H1 (cell line): ENCODE data around the gene FRMD4B. TPM values are rescaled to one million over a fixed set of nuclear protein-coding genes. Genes with fewer than 3 reads are reported as not detected.

Source experiments
- CTCF ChIA-PET: fragments of 300-600 bp; sonication (Branson Sonifier 250); formaldehyde crosslinking; loops from one replicate; lab custom pipeline; 2021; ENCODE audit not compliant: partially characterized antibody; lab: Charles Lee
- POLR2A ChIA-PET: fragments of 300-600 bp; sonication (Branson Sonifier 250); formaldehyde crosslinking; loops from one replicate; lab custom pipeline; 2021; ENCODE audit warnings: inconsistent platforms; ENCODE audit not compliant: partially characterized antibody; lab: Charles Lee
- DNase-seq, 2 experiments: peaks; one replicate each; pipeline versions ENCODE4 v3.0.0 to v3.0.0-alpha.2; 2010 to 2022; ENCODE audit warnings: low spot score in 2 of 2, low read depth in 1 of 2, mixed read lengths in 1 of 2
- FAIRE-seq: peaks from 2 replicates; lab custom pipeline; 2011; peaks lifted over from hg19 to GRCh38; lab: Jason Lieb, UNC
- H2AFZ ChIP-seq: 2 replicates; pipeline ENCODE4 v1.8.1; 2012; ENCODE audit warnings: low read length, inconsistent platforms
- H2AK5ac ChIP-seq: 2 replicates; pipeline ENCODE4 v1.6.1; 2013; ENCODE audit warnings: low read depth, low read length
- H2BK120ac ChIP-seq: replicated peaks from 2 replicates; pipeline ENCODE3; 2013; ENCODE audit warnings: low read depth, low read length, inconsistent platforms
- H2BK12ac ChIP-seq: 2 replicates; pipeline ENCODE4 v1.6.1; 2013; ENCODE audit warnings: low read depth, low read length
- H2BK15ac ChIP-seq: 2 replicates; pipeline ENCODE4 v1.6.1; 2013; ENCODE audit warnings: low read length
- H2BK20ac ChIP-seq: 2 replicates; pipeline ENCODE4 v1.6.1; 2013; ENCODE audit warnings: low read length
- H2BK5ac ChIP-seq: 2 replicates; pipeline ENCODE4 v1.6.1; 2013; ENCODE audit warnings: low read depth, low read length
- H3K14ac ChIP-seq: 2 replicates; pipeline ENCODE4 v1.6.1; 2013; ENCODE audit warnings: inconsistent platforms; ENCODE audit not compliant: insufficient read length
- H3K18ac ChIP-seq: 2 replicates; pipeline ENCODE4 v1.6.1; 2013; ENCODE audit warnings: low read length; ENCODE audit errors: extremely low read depth
- H3K23ac ChIP-seq: 2 replicates; pipeline ENCODE4 v1.6.1; 2013; ENCODE audit warnings: inconsistent platforms; ENCODE audit not compliant: insufficient read length
- H3K23me2 ChIP-seq: 2 replicates; pipeline ENCODE4 v1.6.1; 2013; ENCODE audit warnings: low read depth, low read length
- H3K27ac ChIP-seq: 2 replicates; pipeline ENCODE4 v1.6.1; 2011; ENCODE audit warnings: low read depth, low read length, inconsistent platforms
- H3K27me3 ChIP-seq, 4 experiments: replicated peaks in 1 of 4; 1 replicate in 1 of 4; 2 replicates in 3 of 4; pipeline versions ENCODE4 v1.6.1 to v1.8.1; 2011 to 2013; ENCODE audit warnings: low read length in 3 of 4, mild to moderate bottlenecking in 3 of 4, inconsistent platforms in 2 of 4, mixed read lengths in 2 of 4, moderate library complexity in 1 of 4; ENCODE audit not compliant: control insufficient read depth in 3 of 4, insufficient read depth in 3 of 4; ENCODE audit errors: extremely low read depth in 1 of 4
- H3K36me3 ChIP-seq, 4 experiments: 2 replicates each; pipeline versions ENCODE4 v1.6.1 to v1.8.1; 2011 to 2013; ENCODE audit warnings: mild to moderate bottlenecking in 4 of 4, low read length in 3 of 4, moderate library complexity in 2 of 4, control low read depth in 1 of 4, inconsistent platforms in 1 of 4; ENCODE audit not compliant: insufficient read depth in 4 of 4, control insufficient read depth in 2 of 4
- H3K4ac ChIP-seq: replicated peaks from 2 replicates; pipeline ENCODE3; 2013; ENCODE audit warnings: low read length, low read depth, mixed read lengths, inconsistent platforms; ENCODE audit not compliant: insufficient read length
- H3K4me1 ChIP-seq, 4 experiments: replicated peaks in 1 of 4; 1 replicate in 1 of 4; 2 replicates in 3 of 4; pipeline versions ENCODE4 v1.6.1 to v1.8.1; 2011 to 2013; ENCODE audit warnings: low read length in 3 of 4, inconsistent platforms in 2 of 4, mixed read lengths in 1 of 4; ENCODE audit not compliant: insufficient read depth in 4 of 4, control insufficient read depth in 3 of 4
- H3K4me2 ChIP-seq, 2 experiments: 2 replicates each; pipeline versions ENCODE4 v1.6.1 to v1.8.1; 2011 to 2013; ENCODE audit warnings: low read depth in 2 of 2, low read length in 2 of 2, control low read depth in 1 of 2, inconsistent platforms in 1 of 2, mild to moderate bottlenecking in 1 of 2; ENCODE audit not compliant: insufficient read depth in 1 of 2
- H3K4me3 ChIP-seq, 4 experiments: fragments of 200-600, 300-600 bp in 1 of 4; sonication (generic), shearing (Covaris generic), sonication (Bioruptor Twin) in 1 of 4; 2 replicates each; pipeline versions ENCODE4 v1.5.1 to v1.8.1; 2011 to 2016; ENCODE audit warnings: low read length in 4 of 4, low read depth in 3 of 4, control low read depth in 2 of 4, inconsistent platforms in 2 of 4, mild to moderate bottlenecking in 2 of 4, mixed read lengths in 1 of 4, moderate library complexity in 1 of 4; ENCODE audit not compliant: insufficient read depth in 2 of 4; ENCODE audit errors: extremely low read depth in 1 of 4
- H3K56ac ChIP-seq: replicated peaks from 2 replicates; pipeline ENCODE3; 2013; ENCODE audit warnings: low read depth, mild to moderate bottlenecking, mixed read lengths, low read length, inconsistent platforms; ENCODE audit not compliant: insufficient read length
- H3K79me1 ChIP-seq: 2 replicates; pipeline ENCODE4 v1.6.1; 2013; ENCODE audit warnings: low read depth, low read length, control low read depth
- H3K79me2 ChIP-seq, 2 experiments: 2 replicates each; pipeline versions ENCODE4 v1.6.1 to v1.8.1; 2012 to 2013; ENCODE audit warnings: low read length in 2 of 2, mild to moderate bottlenecking in 2 of 2, inconsistent platforms in 1 of 2; ENCODE audit not compliant: insufficient read depth in 2 of 2, control insufficient read depth in 1 of 2
- H3K9ac ChIP-seq, 4 experiments: replicated peaks in 1 of 4; 1 replicate in 1 of 4; 2 replicates in 3 of 4; pipeline versions ENCODE4 v1.6.1 to v1.8.1; 2011 to 2013; ENCODE audit warnings: low read depth in 3 of 4, low read length in 3 of 4, control low read depth in 2 of 4, mild to moderate bottlenecking in 2 of 4, moderate library complexity in 2 of 4, inconsistent platforms in 1 of 4; ENCODE audit errors: extremely low read depth in 1 of 4
- H3K9me3 ChIP-seq, 2 experiments: 2 replicates each; pipeline versions ENCODE4 v1.6.1 to v1.8.1; 2012 to 2013; ENCODE audit warnings: mild to moderate bottlenecking in 2 of 2, moderate library complexity in 2 of 2, control low read depth in 1 of 2, inconsistent platforms in 1 of 2, low read depth in 1 of 2, low read length in 1 of 2, mixed read lengths in 1 of 2; ENCODE audit not compliant: insufficient read depth in 2 of 2
- H4K20me1 ChIP-seq, 2 experiments: replicated peaks in 1 of 2; 2 replicates each; pipeline versions ENCODE3 to v1.8.1; 2011 to 2013; ENCODE audit warnings: inconsistent platforms in 2 of 2, low read length in 2 of 2, mild to moderate bottlenecking in 1 of 2; ENCODE audit not compliant: insufficient read depth in 2 of 2, control insufficient read depth in 1 of 2
- H4K5ac ChIP-seq: 2 replicates; pipeline ENCODE4 v1.6.1; 2013; ENCODE audit warnings: low read length, low read depth, mixed read lengths, inconsistent platforms; ENCODE audit not compliant: insufficient read length
- H4K8ac ChIP-seq: 2 replicates; pipeline ENCODE4 v1.8.0; 2013; ENCODE audit warnings: mild to moderate bottlenecking, moderate library complexity, low read length, inconsistent platforms; ENCODE audit not compliant: insufficient read depth; ENCODE audit errors: extremely low read depth
- H4K91ac ChIP-seq: replicated peaks from 2 replicates; pipeline ENCODE3; 2013; ENCODE audit warnings: low read length, mixed read lengths, inconsistent platforms; ENCODE audit not compliant: insufficient read length
- NANOG ChIP-seq: IDR thresholded peaks from 2 replicates; pipeline ENCODE4 v1.6.1; 2011; ENCODE audit warnings: low read length, low read depth, mild to moderate bottlenecking, inconsistent platforms; ENCODE audit not compliant: insufficient read depth, poor library complexity, severe bottlenecking
- RAD21 ChIP-seq, 2 experiments: IDR thresholded peaks in 1 of 2; conservative IDR thresholded peaks in 1 of 2; 2 replicates each; pipeline ENCODE4 v1.6.1; 2011; ENCODE audit warnings: low read depth in 2 of 2, low read length in 2 of 2, improper control_type of control experiment in 1 of 2, inconsistent platforms in 1 of 2, mild to moderate bottlenecking in 1 of 2, moderate library complexity in 1 of 2
- SAP30 ChIP-seq: fragments of 300-600 bp; sonication (generic); IDR thresholded peaks from 2 replicates; pipeline ENCODE4 v1.7.1; 2012; ENCODE audit warnings: low read length, moderate library complexity, mild to moderate bottlenecking, inconsistent platforms; ENCODE audit not compliant: insufficient read depth, insufficient replicate concordance
- SRF ChIP-seq: IDR thresholded peaks from 2 replicates; pipeline ENCODE4 v1.6.1; 2011; ENCODE audit warnings: mild to moderate bottlenecking, low read depth, low read length, moderate library complexity
- SUZ12 ChIP-seq: fragments of 200-600 bp; sonication (generic); IDR thresholded peaks from 2 replicates; pipeline ENCODE4 v1.6.1; 2012; ENCODE audit warnings: mild to moderate bottlenecking, inconsistent platforms, low read length, moderate library complexity, mixed read lengths
- WGBS, 2 experiments: shearing (Covaris generic) in 1 of 2; methylation state at CpG; one replicate each; pipeline versions ENCODE4 v1.1.6 to v1.1.7; 2013 to 2015; ENCODE audit warnings: low lambda C conversion rate in 2 of 2, mixed read lengths in 2 of 2, inconsistent platforms in 1 of 2, low coverage in 1 of 2, missing lambda C conversion rate in 1 of 2; ENCODE audit not compliant: insufficient replicate concordance in 2 of 2, insufficient coverage in 1 of 2, insufficient read length in 1 of 2; ENCODE audit errors: extremely low coverage in 1 of 2, missing lambda C conversion rate in 1 of 2; 5-methylcytosine and 5-hydroxymethylcytosine counted together
- long read RNA-seq, 2 experiments: library from RNA in 1 of 2; library from capped mRNA in 1 of 2; stranded (forward); transcript quantifications; one replicate each; pipeline ENCODE4 v2.0.0, GENCODE V29; 2021; ENCODE audit warnings: inconsistent platforms in 1 of 2
- polyA minus RNA-seq, 3 experiments: library from RNA; depleted of rRNA, polyadenylated mRNA; stranded (reverse); fragments of >200 nt; gene quantifications; 1 replicate in 2 of 3; 2 replicates in 1 of 3; pipeline ENCODE4 v1.2.3, GENCODE V29; 2011
- polyA plus RNA-seq, 7 experiments: library from polyadenylated mRNA; depleted of rRNA in 3 of 7; stranded (reverse) in 5 of 7; unstranded in 2 of 7; fragments of >200 nt in 5 of 7; fragments of 200-250 nt in 2 of 7; gene quantifications; 1 replicate in 5 of 7; 2 replicates in 1 of 7; 4 replicates in 1 of 7; pipeline versions ENCODE4 v1.2.1 to v1.2.3, GENCODE V29; 2011 to 2013; ENCODE audit warnings: missing spikeins in 2 of 7, mixed read lengths in 2 of 7
- total RNA-seq: library from RNA; stranded (reverse); fragmentation: NEBNext Ultra II Directional; extraction: Animal tissue kit (Norgen Biotek cat#: 25700); gene quantifications from 2 replicates; pipeline ENCODE4 v1.2.1, GENCODE V29; 2021
- TF ChIP-seq, protein P1 (sequence below): IDR thresholded peaks from 2 replicates; pipeline ENCODE4 v1.6.1; 2012; ENCODE audit warnings: inconsistent platforms

Gene FRMD4B
- total RNA-seq (5.4 and 7.2 TPM in 2 replicates), polyA plus RNA-seq (2011; rRNA removed) (2.0 and 2.7 TPM in 2 replicates), polyA minus RNA-seq (2011; rRNA and poly(A)+ RNA removed) (7.5 and 9.2 TPM in 2 replicates)
- polyA plus RNA-seq (2011; cell fraction: cytosol; rRNA removed): 3.2 TPM
- 4.5 TPM for polyA plus RNA-seq (2011; cell fraction: nucleus; rRNA removed)
- 3.9 to 4.5 TPM (median 4.0 TPM) in 4 replicates for polyA plus RNA-seq (2012, experiment 1 of 2)
- polyA plus RNA-seq (2012, experiment 2 of 2): 0.71 TPM
- 4.5 TPM for polyA plus RNA-seq (2013, experiment 1 of 2)
- 4.0 TPM for polyA plus RNA-seq (2013, experiment 2 of 2)
- polyA minus RNA-seq (2011; cell fraction: cytosol; rRNA and poly(A)+ RNA removed): 4.3 TPM
- 16.0 TPM for polyA minus RNA-seq (2011; cell fraction: nucleus; rRNA and poly(A)+ RNA removed)
- long read RNA-seq, experiment 1, partial matches to known transcripts: 1 of 2 reads
- long read RNA-seq, experiment 1, other reads (novel, unspliced or antisense): 1 of 2 reads
- long read RNA-seq, experiment 2: 0 reads

DNA sequence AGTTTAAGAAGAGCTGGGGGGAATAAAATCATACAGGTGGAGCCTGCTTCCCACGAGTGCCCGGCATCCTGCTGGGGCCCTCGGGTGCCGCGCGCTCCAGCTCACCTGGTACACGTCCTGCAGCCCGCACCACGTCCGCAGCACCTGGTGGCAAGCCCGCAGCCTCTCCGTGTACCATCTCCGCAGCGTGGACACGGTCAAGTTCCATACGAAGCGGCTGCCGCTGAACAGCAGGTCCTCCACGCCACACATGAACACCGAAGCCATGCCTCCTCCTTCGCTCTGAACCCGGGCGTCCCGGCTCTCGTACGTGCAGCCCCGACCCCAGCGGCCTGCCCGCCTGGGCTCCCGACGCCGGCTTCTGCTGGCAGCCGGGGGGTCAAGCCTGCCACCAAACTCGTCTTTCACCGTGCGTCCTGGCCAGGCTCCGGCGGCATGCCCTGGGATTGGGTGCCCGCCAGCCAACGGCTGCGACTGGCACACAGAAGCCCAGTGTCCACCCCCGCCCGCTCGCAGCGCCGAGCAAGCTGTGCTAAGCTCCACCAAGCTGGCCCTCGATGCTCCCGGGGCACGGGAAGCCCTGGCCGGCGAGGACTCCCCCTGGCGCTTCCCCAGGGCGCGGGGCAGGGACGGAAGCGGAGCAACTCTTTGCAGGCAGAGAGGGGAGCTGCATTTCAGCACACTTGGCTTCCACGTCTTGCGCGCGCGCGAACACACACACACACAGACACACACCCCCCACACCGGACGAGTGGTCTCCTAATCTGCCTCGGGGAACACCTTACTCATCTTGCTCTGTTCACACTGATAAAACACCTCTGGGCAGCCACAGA lies at the start of gene FRMD4B:
FRMD4B (minus strand) TSS at position 366 of the 833 bp plus-strand sequence; CDS start at position 267, 99 bp downstream.
- Histone ChIP-seq H2BK20ac (no peak within 1 kb of the TSS), H2AK5ac (no peak within 1 kb of the TSS), H3K23ac (no peak within 1 kb of the TSS), H4K5ac (no peak within 1 kb of the TSS), H3K27ac (no peak within 1 kb of the TSS), H4K8ac (peak within 1 kb of the TSS; percentile 94; the same call in 1 of the 2 replicates), H3K4me1 (peaks cover 0 to 4% (median 1%) of the 10 kb centered on the region in 4 experiments; a peak in 3 of 7 replicates), H4K91ac (peak within 1 kb of the TSS; percentile 59), H2BK15ac (peak within 1 kb of the TSS; percentile 72; the same call in 1 of the 2 replicates), H3K9ac (peak within 1 kb of the TSS in 1 of 4 experiments; percentile 45; a peak in 2 of 7 replicates), H3K4me2 (peak within 1 kb of the TSS; percentile 75 to 93), H3K4me3 (peak within 1 kb of the TSS; percentile 30 to 61 (median 58)), H2BK12ac (0 out of 2 replicates have a peak within 1 kb of the TSS, but pooled peaks have one; percentile 39), H2BK5ac (no peak within 1 kb of the TSS), H3K36me3 (no peaks in the 10 kb centered on the region), H3K9me3 (no peaks in the 10 kb centered on the region), H3K79me2 (no peaks in the 10 kb centered on the region), H3K79me1 (no peaks in the 10 kb centered on the region), H3K4ac (no peak within 1 kb of the TSS), H3K18ac (peak within 1 kb of the TSS; percentile 71; the same call in 1 of the 2 replicates), H3K56ac (peak within 1 kb of the TSS; percentile 64), H3K27me3 (peaks cover 5 to 20% (median 15%) of the 10 kb centered on the region in 4 experiments), H4K20me1 (peaks cover 0 to 3% of the 10 kb centered on the region in 2 experiments), H2BK120ac (no peak within 1 kb of the TSS), H3K14ac (no peak within 1 kb of the TSS), H2AFZ (no peak within 1 kb of the TSS; the same call in 1 of the 2 replicates), H3K23me2 (peaks cover 10% of the 10 kb centered on the region; the same call in 1 of the 2 replicates)
- ChIA-PET CTCF (interaction anchor here (0.7 to 2.5 kb wide), 11 partner anchors 12 to 73 kb away, joined by 3 to 12 read pairs (median 3); no protein-coding TSS in a partner anchor), POLR2A (interaction anchor here (1.0 kb wide), 1 partner anchor 12 kb away, joined by 3 read pairs; no protein-coding TSS in a partner anchor)
- WGBS, 2 experiments: 5% methylated on average over 52 of the region's 65 CpGs; no CpG with 5 or more reads in 1 of the 2 experiments
- DNase-seq (peak in 1 of 2 experiments; percentile 74), FAIRE-seq (no peak)
- TF ChIP-seq, protein P1, sequence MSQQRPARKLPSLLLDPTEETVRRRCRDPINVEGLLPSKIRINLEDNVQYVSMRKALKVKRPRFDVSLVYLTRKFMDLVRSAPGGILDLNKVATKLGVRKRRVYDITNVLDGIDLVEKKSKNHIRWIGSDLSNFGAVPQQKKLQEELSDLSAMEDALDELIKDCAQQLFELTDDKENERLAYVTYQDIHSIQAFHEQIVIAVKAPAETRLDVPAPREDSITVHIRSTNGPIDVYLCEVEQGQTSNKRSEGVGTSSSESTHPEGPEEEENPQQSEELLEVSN: 0 out of 2 replicates have a peak, but pooled peaks have one; percentile 23
- TF ChIP-seq SUZ12 (peak; percentile 69; the same call in 1 of the 2 replicates), RAD21 (IDR thresholded peaks at IDR 0.05 in 1 of 2, conservative IDR thresholded peaks at IDR 0.05 in 1 of 2; ENCODE audit: low read depth in 2 of 2, low read length in 2 of 2) (no peak), NANOG (no peak), SRF (no peak), SAP30 (no peak)
